Gastrocnemius medialis (tissue), 4 donors: ENCODE measurements around the gene CACNA2D3. TPM values are rescaled to one million over a fixed set of nuclear protein-coding genes. Genes with fewer than 3 reads are reported as not detected.

Experiments
- ATAC-seq, 2 donors: fragments of 150-250 bp; one replicate each; pipeline ENCODE4 v1.9.1; 2016
- DNase-seq, 2 donors: peaks; one replicate each; pipeline ENCODE4 v3.0.0-alpha.2; 2019
- H3K27ac ChIP-seq, 4 donors: fragments of 200-600 bp; sonication (generic); 1 replicate in 1 of 4; 2 replicates in 3 of 4; pipeline ENCODE4 v1.5.1; 2016 to 2018; ENCODE audit warnings: mild to moderate bottlenecking in 2 of 4, moderate library complexity in 1 of 4
- H3K27me3 ChIP-seq, 3 donors: fragments of 200-600 bp; sonication (generic) in 2 of 3; 1 replicate in 1 of 3; 2 replicates in 2 of 3; pipeline versions ENCODE4 v1.5.1 to v1.6.0; 2016 to 2019; ENCODE audit warnings: mild to moderate bottlenecking in 1 of 3, moderate library complexity in 1 of 3
- H3K36me3 ChIP-seq, 2 donors: fragments of 200-600 bp; sonication (generic) in 1 of 2; one replicate each; pipeline ENCODE4 v1.5.1; 2017 to 2018
- H3K4me1 ChIP-seq, 2 donors: fragments of 200-600 bp; sonication (generic) in 1 of 2; one replicate each; pipeline ENCODE4 v1.5.1; 2016 to 2017; ENCODE audit warnings: mild to moderate bottlenecking in 2 of 2
- H3K4me3 ChIP-seq, 4 donors: fragments of 200-600 bp; sonication (generic) in 3 of 4; 1 replicate in 1 of 4; 2 replicates in 3 of 4; pipeline ENCODE4 v1.5.1; 2016 to 2019; ENCODE audit warnings: mild to moderate bottlenecking in 2 of 4
- H3K9me3 ChIP-seq, 3 donors: fragments of 200-600 bp; sonication (generic) in 2 of 3; 1 replicate in 1 of 3; 2 replicates in 2 of 3; pipeline ENCODE4 v1.5.1; 2016 to 2019
- CTCF ChIP-seq, 5 experiments: fragments of 450-650 bp in 3 of 5; fragments of 200-600 bp in 2 of 5; sonication (generic) in 2 of 5; IDR thresholded peaks in 4 of 5; conservative IDR thresholded peaks in 1 of 5; 1 replicate in 4 of 5; 2 replicates in 1 of 5; pipeline ENCODE4 v1.5.1; 2016 to 2019; ENCODE audit warnings: antibody characterized with exemption in 5 of 5, mild to moderate bottlenecking in 3 of 5, moderate library complexity in 3 of 5
- POLR2A ChIP-seq, 2 donors: fragments of 450-650 bp; IDR thresholded peaks; one replicate each; pipeline ENCODE4 v1.6.1; 2017; ENCODE audit warnings: antibody characterized with exemption in 2 of 2, mild to moderate bottlenecking in 2 of 2, moderate library complexity in 2 of 2
- in situ Hi-C, 4 donors: fragments of 200-750 bp; cut with MboI; loops; one replicate each; pipeline versions ENCODE4 v1.15.0 to v1.8.0; 2017; ENCODE audit warnings: low sequenced_read_pairs in 4 of 4
- intact Hi-C: fragments of 100-400 bp; cut with DNase I; formaldehyde crosslinking; loops from one replicate; pipeline ENCODE4 v1.15.1; 2023; ENCODE audit warnings: low total_unique reads
- total RNA-seq, 4 donors: library from RNA; depleted of rRNA; stranded (reverse); fragments of >200 nt; gene quantifications; one replicate each; pipeline versions ENCODE4 v1.1.0 to v1.2.3, GENCODE V29; 2016

CACNA2D3 gene
- total RNA-seq, 4 donors from 2014 or later = 4.7 to 14.4 (median 7.1) TPM

- intact Hi-C loops = no loop called here
- in situ Hi-C loops = no loop called here
- TF ChIP-seq CTCF (IDR thresholded peaks at IDR 0.05 in 4 of 5, conservative IDR thresholded peaks at IDR 0.05 in 1 of 5) (no peak), POLR2A (IDR thresholded peaks at IDR 0.05) (no peak)
- H3K4me3 ChIP-seq = no peak overlapping the region
- no peaks in the 10 kb centered on the region for H3K36me3 ChIP-seq
- no peaks in the 10 kb centered on the region for H3K4me1 ChIP-seq
- DNase-seq (no peak), ATAC-seq (peak in 1 of 2 donors; percentile 23)
- no peak overlapping the region for H3K27ac ChIP-seq
- H3K27me3 ChIP-seq = no peaks in the 10 kb centered on the region
- H3K9me3 ChIP-seq = no peaks in the 10 kb centered on the region
Measured at GRCh38 chr3:54577313-54577712, 455.0 kb downstream of the CACNA2D3 start.

- ATAC-seq (no peak), DNase-seq (no peak)
- no peaks in the 10 kb centered on the region for H3K36me3 ChIP-seq
- in situ Hi-C loops (no loop called here), intact Hi-C loops (no loop called here)
- no peak overlapping the region for H3K4me3 ChIP-seq
- H3K27me3 ChIP-seq = no peaks in the 10 kb centered on the region
- no peaks in the 10 kb centered on the region for H3K4me1 ChIP-seq
- no peaks in the 10 kb centered on the region for H3K9me3 ChIP-seq
- TF ChIP-seq CTCF (IDR thresholded peaks at IDR 0.05 in 4 of 5, conservative IDR thresholded peaks at IDR 0.05 in 1 of 5) (no peak), POLR2A (IDR thresholded peaks at IDR 0.05) (no peak)
- H3K27ac ChIP-seq = no peak overlapping the region
Measured at GRCh38 chr3:54578417-54578816, 456.1 kb downstream of the CACNA2D3 start.

GRCh38 chr3:54580453-54580852 lies 458.1 kb downstream of the CACNA2D3 start:
- Histone ChIP-seq H3K4me3 (no peak overlapping the region), H3K27me3 (no peaks in the 10 kb centered on the region), H3K4me1 (no peaks in the 10 kb centered on the region), H3K27ac (no peak overlapping the region), H3K36me3 (no peaks in the 10 kb centered on the region), H3K9me3 (no peaks in the 10 kb centered on the region)
- intact Hi-C loops = no loop called here
- DNase-seq = no peak
- TF ChIP-seq POLR2A (IDR thresholded peaks at IDR 0.05) (no peak), CTCF (IDR thresholded peaks at IDR 0.05 in 4 of 5, conservative IDR thresholded peaks at IDR 0.05 in 1 of 5) (no peak)
- ATAC-seq = no peak
- in situ Hi-C loops = no loop called here

- Histone ChIP-seq H3K27ac (no peak overlapping the region), H3K9me3 (no peaks in the 10 kb centered on the region), H3K27me3 (no peaks in the 10 kb centered on the region), H3K4me3 (no peak overlapping the region), H3K4me1 (no peaks in the 10 kb centered on the region), H3K36me3 (no peaks in the 10 kb centered on the region)
- in situ Hi-C loops = no loop called here
- DNase-seq (no peak), ATAC-seq (no peak)
- intact Hi-C loops = no loop called here
- TF ChIP-seq CTCF (IDR thresholded peaks at IDR 0.05 in 4 of 5, conservative IDR thresholded peaks at IDR 0.05 in 1 of 5) (no peak), POLR2A (IDR thresholded peaks at IDR 0.05) (no peak)
Measured at GRCh38 chr3:54582424-54582823, 460.1 kb downstream of the CACNA2D3 start.

- Histone ChIP-seq H3K27me3 (no peaks in the 10 kb centered on the region), H3K4me3 (no peak overlapping the region), H3K9me3 (no peaks in the 10 kb centered on the region), H3K27ac (no peak overlapping the region), H3K36me3 (no peaks in the 10 kb centered on the region), H3K4me1 (no peaks in the 10 kb centered on the region)
- in situ Hi-C loops (no loop called here), intact Hi-C loops (no loop called here)
- no peak for ATAC-seq
- TF ChIP-seq CTCF (IDR thresholded peaks at IDR 0.05 in 4 of 5, conservative IDR thresholded peaks at IDR 0.05 in 1 of 5) = no peak
- no peak for TF ChIP-seq POLR2A (IDR thresholded peaks at IDR 0.05)
- no peak for DNase-seq
Measured at GRCh38 chr3:54591157-54591556, 468.8 kb downstream of the CACNA2D3 start.
